Endodermal cell (in vitro differentiated cells): ENCODE data around the gene SON. TPM values are rescaled to one million over a fixed set of nuclear protein-coding genes. Genes with fewer than 3 reads are reported as not detected.
"Not testable (repeated sequence)": the region's sequence is repeated elsewhere in the genome, so short reads cannot be mapped to it uniquely, and the experiment has no call there.

Source experiments
- DNase-seq: peaks from one replicate; pipeline ENCODE4 v3.0.0-alpha.2; 2017
- H3K27ac ChIP-seq: 2 replicates; pipeline ENCODE4 v1.5.1; 2013; ENCODE audit warnings: mild to moderate bottlenecking, low read depth, low read length, moderate library complexity
- H3K27me3 ChIP-seq: 2 replicates; pipeline ENCODE4 v1.6.1; 2013; ENCODE audit warnings: mild to moderate bottlenecking, low read length, moderate library complexity; ENCODE audit not compliant: insufficient read depth, control insufficient read depth, poor library complexity, severe bottlenecking
- H3K36me3 ChIP-seq: 2 replicates; pipeline ENCODE4 v1.7.0; 2013; ENCODE audit warnings: mild to moderate bottlenecking, low read length, moderate library complexity; ENCODE audit not compliant: control insufficient read depth, insufficient read depth
- H3K4me1 ChIP-seq: one replicate; pipeline ENCODE4 v1.7.0; 2013; ENCODE audit warnings: low read length; ENCODE audit not compliant: control insufficient read depth, insufficient read depth
- H3K4me3 ChIP-seq: 2 replicates; pipeline ENCODE4 v1.5.1; 2013; ENCODE audit warnings: mild to moderate bottlenecking, low read length, moderate library complexity
- H3K9ac ChIP-seq: 2 replicates; pipeline ENCODE4 v1.6.1; 2013; ENCODE audit warnings: mild to moderate bottlenecking, low read length, moderate library complexity; ENCODE audit not compliant: poor library complexity, severe bottlenecking; ENCODE audit errors: extremely low read depth
- H3K9me3 ChIP-seq: 2 replicates; pipeline ENCODE4 v1.6.1; 2013; ENCODE audit warnings: mild to moderate bottlenecking, low read length, moderate library complexity; ENCODE audit not compliant: control insufficient read depth
- H3K27ac Mint-ChIP-seq: 2 replicates; pipeline ENCODE4 v1.8.0; 2020; ENCODE audit warnings: mixed read lengths
- H3K27me3 Mint-ChIP-seq: 2 replicates; pipeline ENCODE4 v1.8.0; 2021; ENCODE audit warnings: mild to moderate bottlenecking, mixed read lengths; ENCODE audit not compliant: insufficient read depth
- H3K36me3 Mint-ChIP-seq: 2 replicates; pipeline ENCODE4 v1.8.0; 2020; ENCODE audit warnings: low read depth, mixed read lengths
- H3K4me1 Mint-ChIP-seq: 2 replicates; pipeline ENCODE4 v1.8.0; 2020; ENCODE audit warnings: mixed read lengths
- H3K4me3 Mint-ChIP-seq: 2 replicates; pipeline ENCODE4 v1.8.0; 2020; ENCODE audit warnings: mild to moderate bottlenecking, moderate library complexity, mixed read lengths
- H3K9me3 Mint-ChIP-seq: 2 replicates; pipeline ENCODE4 v1.8.0; 2020; ENCODE audit warnings: mild to moderate bottlenecking, mixed read lengths
- WGBS, 2 experiments: methylation state at CpG; one replicate each; pipeline versions ENCODE4 v1.1.5 to v1.1.7; 2013; ENCODE audit warnings: missing lambda C conversion rate in 2 of 2, mixed read lengths in 1 of 2; ENCODE audit not compliant: insufficient coverage in 1 of 2, insufficient read length in 1 of 2; 5-methylcytosine and 5-hydroxymethylcytosine counted together
- total RNA-seq, 2 donors: library from RNA; stranded (reverse); fragmentation: NEBNext Ultra II Directional in 1 of 2; extraction: Animal tissue kit (Norgen Biotek cat#: 25700) in 1 of 2; gene quantifications; 2 replicates in 1 of 2; 3 replicates in 1 of 2; pipeline ENCODE4 v1.2.1, GENCODE V29; 2021
- TF ChIP-seq, protein P1 (sequence below): fragments of 200-600 bp; sonication (generic); conservative IDR thresholded peaks from 2 replicates; pipeline ENCODE4 v1.5.0; 2021; ENCODE audit warnings: antibody characterized with exemption, mild to moderate bottlenecking

The SON gene
- total RNA-seq, 2 donors from 2014 or later: 283 to 337 TPM

- H3K36me3 ChIP-seq: peaks cover 45% of the 10 kb centered on the region
- H3K4me1 Mint-ChIP-seq: peaks cover 7% of the 10 kb centered on the region
- no peak overlapping the region for H3K27ac ChIP-seq
- H3K36me3 Mint-ChIP-seq: peaks cover 47% of the 10 kb centered on the region
- H3K9ac ChIP-seq: no peak overlapping the region
- no peaks in the 10 kb centered on the region for H3K9me3 ChIP-seq
- TF ChIP-seq, protein P1, sequence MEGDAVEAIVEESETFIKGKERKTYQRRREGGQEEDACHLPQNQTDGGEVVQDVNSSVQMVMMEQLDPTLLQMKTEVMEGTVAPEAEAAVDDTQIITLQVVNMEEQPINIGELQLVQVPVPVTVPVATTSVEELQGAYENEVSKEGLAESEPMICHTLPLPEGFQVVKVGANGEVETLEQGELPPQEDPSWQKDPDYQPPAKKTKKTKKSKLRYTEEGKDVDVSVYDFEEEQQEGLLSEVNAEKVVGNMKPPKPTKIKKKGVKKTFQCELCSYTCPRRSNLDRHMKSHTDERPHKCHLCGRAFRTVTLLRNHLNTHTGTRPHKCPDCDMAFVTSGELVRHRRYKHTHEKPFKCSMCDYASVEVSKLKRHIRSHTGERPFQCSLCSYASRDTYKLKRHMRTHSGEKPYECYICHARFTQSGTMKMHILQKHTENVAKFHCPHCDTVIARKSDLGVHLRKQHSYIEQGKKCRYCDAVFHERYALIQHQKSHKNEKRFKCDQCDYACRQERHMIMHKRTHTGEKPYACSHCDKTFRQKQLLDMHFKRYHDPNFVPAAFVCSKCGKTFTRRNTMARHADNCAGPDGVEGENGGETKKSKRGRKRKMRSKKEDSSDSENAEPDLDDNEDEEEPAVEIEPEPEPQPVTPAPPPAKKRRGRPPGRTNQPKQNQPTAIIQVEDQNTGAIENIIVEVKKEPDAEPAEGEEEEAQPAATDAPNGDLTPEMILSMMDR: no peak
- H3K27me3 Mint-ChIP-seq: no peaks in the 10 kb centered on the region
- peak overlapping the region; percentile 23 for H3K27ac Mint-ChIP-seq
- no peak for DNase-seq
- peaks cover 6% of the 10 kb centered on the region for H3K9me3 Mint-ChIP-seq
- no peaks in the 10 kb centered on the region for H3K4me1 ChIP-seq
- H3K27me3 ChIP-seq: no peaks in the 10 kb centered on the region
- no peak overlapping the region for H3K4me3 Mint-ChIP-seq
- no peak overlapping the region for H3K4me3 ChIP-seq
Observed at GRCh38 chr21:33622253-33622652, 79.4 kb downstream of the SON start.

- peaks cover 39% of the 10 kb centered on the region for H3K36me3 ChIP-seq
- H3K27me3 ChIP-seq, H3K4me3 ChIP-seq, DNase-seq, H3K9me3 ChIP-seq, H3K4me1 Mint-ChIP-seq, H3K4me3 Mint-ChIP-seq, H3K4me1 ChIP-seq, H3K27ac ChIP-seq, H3K9ac ChIP-seq, H3K27ac Mint-ChIP-seq, H3K9me3 Mint-ChIP-seq, H3K27me3 Mint-ChIP-seq: not testable (repeated sequence)
- WGBS, 2 experiments: 91 to 94% methylated on average over 7 of the region's 7 CpGs
- H3K36me3 Mint-ChIP-seq: peaks cover 40% of the 10 kb centered on the region
Observed at GRCh38 chr21:33626151-33626550, 83.3 kb downstream of the SON start.

Other genes starting within 250 kb of the SON start
- gene IFNAR1, start 218.1 kb upstream of the SON start, total RNA-seq: 10 to 100 TPM; 11.7 to 16.9 TPM
- gene IFNGR2, start 139.6 kb upstream of the SON start, total RNA-seq: 10 to 100 TPM; 41.9 to 55.1 TPM
- gene TMEM50B, start 63.1 kb upstream of the SON start, total RNA-seq: 10 to 100 TPM; 35.8 to 57.2 TPM
- gene DNAJC28, start 51.3 kb upstream of the SON start, total RNA-seq: 1 to 10 TPM; 3.9 to 5.8 TPM
- gene GART, start 921 bp upstream of the SON start, total RNA-seq: 100 to 1,000 TPM; 125 to 150 TPM
- 10 to 100 TPM; 26.2 to 41.9 TPM for gene DONSON, start 45.6 kb downstream of the SON start, total RNA-seq
- 10 to 100 TPM; 33.8 to 51.0 TPM for gene CRYZL1, start 98.7 kb downstream of the SON start, total RNA-seq
- 100 to 1,000 TPM in 1 of 2 donors, 10 to 100 TPM in 1; 89.6 to 104 TPM for gene ITSN1, start 99.5 kb downstream of the SON start, total RNA-seq